Adrenal gland (tissue), 12 donors: ENCODE results near the gene TMEM63B. TPM values are rescaled to one million over a fixed set of nuclear protein-coding genes. Genes with fewer than 3 reads are reported as not detected.

Experiments used
- DNase-seq, 7 donors: peaks; one replicate each; pipeline ENCODE4 v3.0.0-alpha.2; 2019 to 2020
- H3K27ac ChIP-seq, 5 donors: fragments of 200-600 bp; sonication (generic) in 4 of 5; 1 replicate in 3 of 5; 2 replicates in 2 of 5; pipeline versions ENCODE4 v1.5.1 to v1.8.0; 2016 to 2020; ENCODE audit warnings: mild to moderate bottlenecking in 1 of 5
- H3K27me3 ChIP-seq: fragments of 200-600 bp; 2 replicates; pipeline ENCODE4 v1.8.0; 2021
- H3K36me3 ChIP-seq, 2 donors: fragments of 200-600 bp; replicated peaks in 1 of 2; 1 replicate in 1 of 2; 2 replicates in 1 of 2; pipeline versions ENCODE4 v1.5.1 to v1.8.0; 2018 to 2022
- H3K4me1 ChIP-seq, 2 donors: fragments of 200-600 bp; replicated peaks in 1 of 2; 1 replicate in 1 of 2; 2 replicates in 1 of 2; pipeline versions ENCODE4 v1.5.1 to v1.8.0; 2018 to 2021
- H3K4me3 ChIP-seq, 4 donors: fragments of 200-600 bp; sonication (generic) in 3 of 4; one replicate each; pipeline ENCODE4 v1.5.1; 2016 to 2018
- H3K9me3 ChIP-seq, 3 donors: fragments of 200-600 bp; sonication (generic) in 1 of 3; replicated peaks in 1 of 3; 1 replicate in 2 of 3; 2 replicates in 1 of 3; pipeline versions ENCODE4 v1.5.1 to v1.8.0; 2016 to 2021
- CTCF ChIP-seq, 6 experiments: fragments of 450-650 bp in 4 of 6; fragments of 200-600 bp in 2 of 6; sonication (generic) in 1 of 6; IDR thresholded peaks; 1 replicate in 5 of 6; 2 replicates in 1 of 6; pipeline versions ENCODE4 v1.5.1 to v1.8.0; 2016 to 2021; ENCODE audit warnings: antibody characterized with exemption in 6 of 6, mild to moderate bottlenecking in 2 of 6, moderate library complexity in 1 of 6
- POLR2A ChIP-seq, 2 donors: fragments of 450-650 bp; IDR thresholded peaks; one replicate each; pipeline ENCODE4 v1.6.1; 2017; ENCODE audit warnings: antibody characterized with exemption in 2 of 2, mild to moderate bottlenecking in 2 of 2, moderate library complexity in 1 of 2
- WGBS, 4 donors: extraction: QIAGEN DNeasy Blood & Tissue Kit in 2 of 4; methylation state at CpG; one replicate each; pipeline versions ENCODE4 v1.1.5 to v1.1.7; 2013 to 2017; 5-methylcytosine and 5-hydroxymethylcytosine counted together
- intact Hi-C, 2 donors: fragments of 100-400 bp; cut with DNase I; formaldehyde crosslinking; loops; one replicate each; pipeline versions ENCODE4 v1.14.1 to v1.15.0; 2022 to 2023
- polyA plus RNA-seq, 3 donors: library from polyadenylated mRNA; stranded (reverse); fragments of 200-250 nt in 2 of 3; fragments of 350-450 nt in 1 of 3; fragmentation: Illumina TruSeq in 1 of 3; extraction: RNeasy Lipid Tissue Mini Kit (QIAGEN cat#74804) in 1 of 3; gene quantifications; one replicate each; pipeline ENCODE4 v1.2.3, GENCODE V29; 2013 to 2014
- total RNA-seq, 9 donors: library from RNA; depleted of rRNA in 4 of 9; stranded (reverse); fragments of >200 nt in 4 of 9; fragments of 120-200 nt in 1 of 9; fragmentation: NEBNext Ultra II Directional in 1 of 9; extraction: Animal tissue kit (Norgen Biotek cat#: 25700) in 1 of 9; gene quantifications; one replicate each; pipeline versions ENCODE4 v1.1.0 to v1.2.4, GENCODE V29; 2013 to 2023
- donor health status: healthy with polysubstance abuse.
- donor health status: Bipolar disorder and iron deficiency.
- donor health status: DM: yes; HTN: yes; CAD: no.
- donor health status: DM: no; HTN: no; CAD: no.
- donor health status: DM: no; HTN: no; CAD: no.
- donor health status: DM: yes; HTN: yes; CAD: no.

Gene TMEM63B
- total and polyA plus RNA-seq, 12 donors = 18.1 to 51.7 (median 36.4) TPM

GRCh38 chr6:44176130-44176761, 48.9 kb downstream of the TMEM63B start:
- Histone ChIP-seq H3K4me1 (peaks cover 0 to 15% of the 10 kb centered on the region in 2 donors), H3K27me3 (no peaks in the 10 kb centered on the region), H3K36me3 (no peaks in the 10 kb centered on the region), H3K4me3 (no peak overlapping the region), H3K9me3 (no peaks in the 10 kb centered on the region), H3K27ac (peak overlapping the region in 1 of 5 donors; percentile 8)
- no peak for DNase-seq
- intact Hi-C loops = loop anchor here in 1 of 2 donors (5.0 to 10.0 kb wide), 2 partner anchors 41 to 159 kb away; partner anchors contain the start of gene MYMX
- 71 to 84% (median 78%) methylated on average over 4 to 15 of the region's 15 CpGs for WGBS, 4 donors
- TF ChIP-seq POLR2A (IDR thresholded peaks at IDR 0.05) (no peak), CTCF (IDR thresholded peaks at IDR 0.05) (no peak)

- no peaks in the 10 kb centered on the region for H3K27me3 ChIP-seq
- 68 to 78% (median 74%) methylated on average over 24 of the region's 24 CpGs for WGBS, 4 donors
- H3K4me1 ChIP-seq = peaks cover 0 to 15% of the 10 kb centered on the region in 2 donors
- H3K9me3 ChIP-seq = no peaks in the 10 kb centered on the region
- TF ChIP-seq POLR2A (IDR thresholded peaks at IDR 0.05) (no peak), CTCF (IDR thresholded peaks at IDR 0.05) (no peak)
- no peak overlapping the region for H3K4me3 ChIP-seq
- intact Hi-C loops = loop anchor here in 1 of 2 donors (5.0 to 10.0 kb wide), 2 partner anchors 40 to 158 kb away; partner anchors contain the start of gene MYMX
- H3K36me3 ChIP-seq = no peaks in the 10 kb centered on the region
- no peak for DNase-seq
- H3K27ac ChIP-seq = peak overlapping the region in 1 of 5 donors; percentile 8
These were observed 49.6 kb downstream of the TMEM63B start for GRCh38 chr6:44176762-44177509.

- no peak for TF ChIP-seq POLR2A (IDR thresholded peaks at IDR 0.05)
- TF ChIP-seq CTCF (IDR thresholded peaks at IDR 0.05) = no peak
- intact Hi-C loops = loop anchor here in 1 of 2 donors (5.0 to 10.0 kb wide), 2 partner anchors 39 to 157 kb away; partner anchors contain the start of gene MYMX
- no peaks in the 10 kb centered on the region for H3K36me3 ChIP-seq
- peak overlapping the region in 2 of 5 donors; percentile 32 to 53 for H3K27ac ChIP-seq
- 76 to 84% (median 80%) methylated on average over 12 to 13 of the region's 13 CpGs for WGBS, 4 donors
- no peaks in the 10 kb centered on the region for H3K27me3 ChIP-seq
- no peak overlapping the region for H3K4me3 ChIP-seq
- peak in 6 of 7 donors; percentile 58 to 86 (median 69) for DNase-seq
- H3K4me1 ChIP-seq = peaks cover 0 to 13% of the 10 kb centered on the region in 2 donors
- H3K9me3 ChIP-seq = no peaks in the 10 kb centered on the region
These were observed 50.5 kb downstream of the TMEM63B start for GRCh38 chr6:44177691-44178423.
